GM18508 (cell line): ENCODE data around the gene LAMB3.

ENCODE experiments used
- ATAC-seq: cut with Tn5 transposase; IDR thresholded peaks from one replicate; pipeline ENCODE4 v1.9.1; 2021; ENCODE audit warnings: moderate number of reproducible peaks; ENCODE audit not compliant: insufficient read depth, unreplicated experiment

Gene LAMB3

DNA sequence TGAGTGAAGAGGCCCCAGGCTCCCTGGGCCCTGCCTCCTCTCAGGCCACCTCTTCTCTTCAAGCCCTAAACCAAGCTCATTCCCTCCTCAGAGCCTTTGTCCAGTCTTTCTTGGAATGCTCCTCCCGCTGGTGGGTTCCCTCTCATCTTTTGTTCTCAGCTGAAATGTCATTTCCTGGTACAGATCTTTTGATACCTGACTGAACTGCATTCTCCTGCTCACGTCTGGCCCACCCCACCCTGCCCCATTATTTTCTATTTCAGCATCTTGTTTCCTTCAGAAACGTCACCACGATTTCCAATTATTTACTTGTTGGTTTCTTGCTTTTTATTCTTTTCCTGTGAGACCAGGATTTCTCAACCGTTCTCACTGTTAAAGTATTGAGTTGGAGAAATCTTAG lies 16.4 kb downstream of the LAMB3 start:
- ATAC-seq, result no peak

DNA sequence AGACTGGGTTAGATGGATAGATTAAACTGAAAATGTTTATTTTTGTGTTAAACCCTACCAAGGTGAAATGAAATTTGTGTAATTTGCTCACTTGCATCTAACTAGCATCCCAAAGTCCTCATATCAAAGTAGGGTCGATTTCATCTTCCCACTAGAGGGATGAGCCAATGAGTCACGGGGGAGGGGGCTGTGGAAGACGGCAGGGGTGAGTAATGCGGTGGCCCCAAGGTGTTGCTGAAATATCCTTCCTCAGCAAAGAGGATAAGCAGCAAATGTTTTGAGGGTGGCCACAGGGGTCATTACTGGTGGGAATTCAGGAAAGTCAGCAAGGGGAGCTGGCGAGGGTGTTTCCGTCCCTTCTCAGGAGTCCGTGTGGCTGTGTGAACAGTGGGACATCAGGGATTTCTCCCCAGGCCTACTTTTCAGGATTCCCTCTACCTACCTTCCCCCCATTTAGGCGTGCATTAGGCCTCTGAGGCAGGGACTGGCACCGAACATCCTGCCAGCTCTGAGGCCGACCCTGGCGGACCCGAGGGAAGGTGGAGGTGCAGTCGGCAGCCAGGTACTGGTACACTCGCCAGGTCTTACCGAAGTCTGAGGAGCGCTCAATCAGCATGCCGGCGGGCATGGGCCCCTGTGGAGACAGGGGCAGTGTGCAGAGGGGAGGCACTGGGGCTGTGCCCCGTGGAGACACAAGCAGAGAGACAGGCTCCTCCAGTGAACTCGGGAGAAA lies 18.1 kb downstream of the LAMB3 start:
- ATAC-seq, result no peak

DNA sequence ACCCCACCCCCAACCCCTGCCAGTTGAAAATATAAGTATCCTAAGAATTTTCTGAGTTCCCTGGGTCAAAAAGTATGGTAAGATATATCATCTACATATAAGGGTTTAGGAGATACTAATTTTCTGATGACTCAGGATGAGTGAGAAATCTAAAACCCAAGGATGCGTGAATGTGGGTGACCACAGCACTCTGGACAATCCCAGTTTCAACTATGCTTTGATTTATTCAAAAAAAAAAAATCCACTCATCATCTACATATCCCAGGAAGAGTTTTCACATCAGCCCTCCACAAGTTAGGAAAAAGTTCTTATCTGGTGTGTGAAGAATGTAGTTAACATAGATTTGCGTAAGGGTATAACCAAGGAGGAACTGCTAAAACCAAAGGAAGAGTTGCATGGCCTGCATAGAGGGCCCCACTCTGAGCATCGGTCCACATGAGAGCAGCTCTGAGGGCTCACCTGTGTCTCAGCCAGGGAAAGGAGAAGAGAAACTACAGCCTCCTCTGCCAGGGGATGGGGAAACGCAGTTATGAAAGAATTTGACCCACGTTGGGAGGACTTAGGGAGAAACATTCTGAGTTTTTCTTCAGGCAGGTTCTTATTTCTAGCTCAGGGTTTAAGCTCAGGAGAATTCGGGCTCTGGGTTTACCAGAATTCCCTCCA lies 18.8 kb downstream of the LAMB3 start:
- ATAC-seq, result no peak

DNA sequence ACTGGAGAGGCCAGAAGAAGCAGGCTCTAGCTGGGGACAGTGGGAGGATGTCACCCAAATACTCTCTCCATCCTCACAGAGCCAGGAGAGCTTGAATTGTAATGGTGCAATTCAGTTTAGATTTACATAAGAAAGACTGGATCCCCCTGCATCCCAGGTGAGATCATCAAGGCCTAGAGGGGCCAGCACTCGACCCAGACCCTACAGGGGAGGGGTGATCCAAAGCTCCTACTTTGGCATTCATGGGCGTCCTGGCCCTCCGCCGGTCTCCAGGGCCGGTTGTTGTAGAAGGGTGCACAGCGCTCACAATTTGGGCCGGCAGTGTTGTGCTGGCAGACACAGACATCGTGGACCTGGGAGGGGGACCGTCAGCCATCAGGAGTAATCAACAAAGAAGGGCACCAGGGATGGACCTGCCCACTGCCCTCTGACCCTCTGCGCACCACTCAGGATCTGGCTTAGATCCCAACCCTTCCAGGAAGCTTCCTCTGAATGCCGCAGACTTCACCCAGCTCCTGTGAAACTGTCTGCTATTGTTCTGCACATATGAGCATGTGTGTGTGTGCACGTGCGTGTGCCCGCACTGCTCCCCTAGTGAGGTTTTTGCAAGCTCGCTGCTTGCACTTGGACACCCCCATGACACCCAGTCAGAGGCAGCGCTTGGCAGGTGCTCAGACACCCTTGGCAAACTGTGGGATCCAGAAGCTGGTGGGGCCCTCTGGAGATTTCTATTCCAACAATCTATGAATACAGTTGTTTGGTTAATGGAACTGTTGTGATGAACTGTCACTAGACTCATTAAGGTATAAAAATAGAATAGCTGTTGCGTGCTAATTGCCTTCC lies 21.6 kb downstream of the LAMB3 start:
- no peak for ATAC-seq

DNA sequence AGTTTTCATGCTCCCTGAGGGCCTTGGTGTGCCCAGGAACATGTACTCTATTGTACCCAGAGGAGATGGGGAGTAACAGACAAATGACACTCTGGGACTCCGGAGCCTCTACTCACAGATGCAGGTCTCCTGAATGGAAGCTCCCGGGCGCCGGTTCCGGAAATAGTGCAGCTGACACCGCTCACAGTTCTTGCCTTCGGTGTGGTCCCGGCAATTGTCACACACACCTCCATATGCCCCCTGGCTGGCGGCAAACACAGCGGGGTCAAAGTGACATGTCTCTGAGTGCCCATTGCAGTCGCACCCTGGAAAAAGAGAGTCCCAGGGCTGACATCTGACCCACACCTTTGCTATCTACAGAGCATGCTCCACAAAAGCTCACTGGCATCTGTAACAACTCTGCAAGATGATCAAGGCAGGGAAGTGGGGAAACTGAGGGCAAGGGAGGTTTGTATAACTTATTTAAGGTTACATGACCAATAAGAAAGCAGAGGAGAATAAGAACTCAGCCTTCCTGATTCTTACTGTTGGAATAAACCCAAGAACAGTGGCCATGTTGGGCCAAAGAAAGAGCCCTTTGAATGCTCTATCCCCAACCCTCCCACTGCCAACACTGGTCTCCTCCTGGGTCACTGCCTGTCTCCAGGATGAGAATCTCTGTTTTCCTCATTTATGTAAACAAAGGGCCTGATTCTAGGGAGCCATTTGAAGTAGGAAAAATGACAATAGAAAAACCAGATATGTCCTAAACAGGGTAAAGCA lies 22.4 kb downstream of the LAMB3 start:
- ATAC-seq, result no peak

DNA sequence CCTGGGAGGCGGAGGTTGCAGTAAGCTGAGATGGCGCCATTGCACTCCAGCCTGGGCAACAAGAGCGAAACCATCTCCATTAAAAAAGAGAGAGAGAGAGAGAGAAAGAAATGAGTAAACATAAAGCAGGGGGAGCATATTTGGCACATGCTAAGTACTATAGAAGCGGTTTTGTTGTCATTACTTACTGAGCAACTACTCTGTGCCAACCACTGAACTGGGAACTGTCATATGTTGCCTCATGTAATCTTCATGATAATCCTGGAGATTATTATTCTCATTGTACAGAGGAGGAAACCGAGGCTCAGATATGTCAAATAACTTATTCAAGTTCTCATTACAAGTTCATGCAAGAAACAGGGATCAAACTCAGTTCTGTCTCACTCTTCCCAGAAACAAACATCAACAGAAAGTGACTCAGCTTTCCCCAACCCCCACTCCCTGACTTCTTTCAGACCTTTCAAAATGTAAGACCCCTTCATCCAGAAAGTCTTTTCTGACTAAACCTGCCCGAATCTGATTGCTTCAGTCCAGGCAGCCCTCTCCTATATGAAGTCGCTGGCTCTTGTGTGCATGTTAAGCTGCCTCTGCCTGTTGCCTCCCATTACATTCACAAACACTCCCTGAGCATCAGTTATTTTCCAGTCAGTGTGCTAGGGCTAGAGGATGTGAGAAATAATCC lies 23.5 kb downstream of the LAMB3 start:
- ATAC-seq, result no peak

DNA sequence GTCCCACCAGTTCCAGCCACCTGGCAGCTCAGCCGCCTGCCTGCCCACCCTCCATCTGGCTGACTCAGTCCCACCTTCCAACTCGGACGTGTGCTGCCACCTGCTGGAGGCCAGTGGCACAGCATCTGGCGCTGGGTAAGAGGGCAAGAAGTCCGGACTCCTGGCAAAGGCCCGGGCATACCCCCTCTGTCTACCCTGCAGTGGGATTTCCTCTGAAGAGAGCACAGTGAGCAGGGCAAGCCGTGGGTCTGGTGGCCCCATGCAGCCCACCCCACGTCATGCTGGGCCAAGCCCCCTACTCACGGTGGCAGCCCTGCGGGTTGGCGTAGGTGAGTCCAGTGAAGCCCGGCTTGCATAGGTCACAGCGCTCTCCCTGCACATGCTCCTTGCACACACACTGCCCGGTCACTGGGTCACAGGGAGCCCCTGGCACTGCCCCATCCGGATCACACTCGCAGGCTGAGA lies 24.5 kb downstream of the LAMB3 start:
- peak; percentile 63 for ATAC-seq

DNA sequence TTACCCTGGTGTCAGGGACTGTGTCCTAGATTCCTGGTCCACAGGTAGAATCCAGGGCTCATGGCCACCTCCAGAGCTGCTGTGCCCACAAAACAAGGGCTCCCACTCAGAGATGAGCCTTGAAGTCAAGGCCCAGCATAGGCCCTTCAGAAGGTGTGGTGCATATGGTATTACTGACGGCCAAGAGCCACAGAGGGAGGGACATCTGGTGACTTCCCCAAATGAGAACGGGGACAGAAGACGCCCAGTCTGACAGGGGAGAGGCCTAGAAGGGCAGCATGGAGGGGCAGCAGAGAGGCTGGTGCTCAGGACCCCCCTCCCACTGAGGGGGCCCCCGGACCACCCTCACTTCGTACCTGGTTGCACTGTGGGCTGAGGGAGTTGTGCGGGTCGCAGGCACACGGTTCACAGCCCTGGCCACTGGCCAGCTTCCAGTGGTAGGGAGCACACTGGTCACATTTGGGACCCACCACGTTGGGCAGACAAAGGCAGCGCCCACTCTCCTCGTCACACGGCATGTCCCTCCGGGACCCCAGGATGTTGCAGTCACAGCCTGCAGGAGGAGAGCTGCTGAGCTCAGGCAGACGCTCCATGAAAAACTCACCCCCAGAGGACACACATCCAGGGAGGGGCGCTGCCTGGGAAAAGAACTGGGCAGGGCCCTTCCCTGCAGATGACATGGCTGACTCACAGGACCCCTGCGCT lies 25.0 kb downstream of the LAMB3 start:
- ATAC-seq, result no peak

DNA sequence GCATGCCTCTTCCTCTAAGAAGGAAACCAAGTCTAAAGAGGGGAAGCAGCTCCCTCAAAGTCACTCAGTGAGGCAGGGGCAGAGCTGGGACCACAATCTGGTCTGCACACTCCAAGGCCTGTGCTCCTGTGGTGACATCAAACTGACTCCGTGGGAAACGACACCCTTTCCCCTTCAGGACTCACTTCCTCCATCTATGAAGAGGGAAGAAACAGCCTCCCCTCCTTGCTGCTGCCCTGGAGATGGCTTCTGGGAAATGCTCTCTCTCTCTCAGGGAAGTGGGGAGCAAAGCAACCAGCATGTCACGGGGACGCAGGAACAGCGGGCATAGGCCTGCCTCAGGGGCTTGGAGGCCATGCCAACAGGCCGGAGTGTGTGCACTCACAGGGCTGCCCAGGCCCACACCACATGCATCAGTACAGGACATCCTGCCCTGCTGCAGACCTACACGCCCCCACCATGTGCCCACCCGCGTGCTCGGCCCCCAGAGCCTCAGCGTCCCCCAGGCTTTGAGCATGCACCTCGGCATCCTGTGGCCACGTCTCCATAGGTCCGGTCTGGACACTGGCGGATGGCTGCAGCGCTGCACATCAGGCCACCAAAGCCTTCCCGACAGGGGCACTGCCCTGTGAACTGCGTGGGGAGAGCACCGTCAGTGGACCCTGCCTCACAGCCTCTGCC lies 25.7 kb downstream of the LAMB3 start:
- ATAC-seq, result no peak

DNA sequence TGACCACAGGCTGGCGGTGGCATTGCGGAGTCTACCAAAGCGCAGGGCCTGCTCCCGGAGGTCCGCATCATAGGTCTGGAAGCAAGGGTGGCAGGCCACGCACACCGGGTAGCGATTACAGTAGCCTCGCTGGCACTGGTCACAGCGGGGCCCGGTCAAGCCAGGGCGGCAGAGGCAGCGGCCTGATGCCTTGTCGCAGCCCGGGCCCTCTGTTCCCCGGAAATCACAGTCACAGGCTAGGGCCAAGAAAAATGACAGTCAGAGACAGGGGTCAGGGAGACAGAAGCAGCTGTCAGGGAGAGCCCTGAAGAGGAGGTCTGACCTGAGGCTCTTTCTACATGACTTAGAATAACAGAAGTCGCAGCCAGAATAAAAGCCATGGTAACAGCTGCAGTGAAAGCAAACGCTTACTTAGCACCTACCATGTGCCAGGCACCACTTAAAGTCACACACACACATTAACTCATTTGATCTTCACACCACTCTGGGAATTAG lies 26.4 kb downstream of the LAMB3 start:
- no peak for ATAC-seq

DNA sequence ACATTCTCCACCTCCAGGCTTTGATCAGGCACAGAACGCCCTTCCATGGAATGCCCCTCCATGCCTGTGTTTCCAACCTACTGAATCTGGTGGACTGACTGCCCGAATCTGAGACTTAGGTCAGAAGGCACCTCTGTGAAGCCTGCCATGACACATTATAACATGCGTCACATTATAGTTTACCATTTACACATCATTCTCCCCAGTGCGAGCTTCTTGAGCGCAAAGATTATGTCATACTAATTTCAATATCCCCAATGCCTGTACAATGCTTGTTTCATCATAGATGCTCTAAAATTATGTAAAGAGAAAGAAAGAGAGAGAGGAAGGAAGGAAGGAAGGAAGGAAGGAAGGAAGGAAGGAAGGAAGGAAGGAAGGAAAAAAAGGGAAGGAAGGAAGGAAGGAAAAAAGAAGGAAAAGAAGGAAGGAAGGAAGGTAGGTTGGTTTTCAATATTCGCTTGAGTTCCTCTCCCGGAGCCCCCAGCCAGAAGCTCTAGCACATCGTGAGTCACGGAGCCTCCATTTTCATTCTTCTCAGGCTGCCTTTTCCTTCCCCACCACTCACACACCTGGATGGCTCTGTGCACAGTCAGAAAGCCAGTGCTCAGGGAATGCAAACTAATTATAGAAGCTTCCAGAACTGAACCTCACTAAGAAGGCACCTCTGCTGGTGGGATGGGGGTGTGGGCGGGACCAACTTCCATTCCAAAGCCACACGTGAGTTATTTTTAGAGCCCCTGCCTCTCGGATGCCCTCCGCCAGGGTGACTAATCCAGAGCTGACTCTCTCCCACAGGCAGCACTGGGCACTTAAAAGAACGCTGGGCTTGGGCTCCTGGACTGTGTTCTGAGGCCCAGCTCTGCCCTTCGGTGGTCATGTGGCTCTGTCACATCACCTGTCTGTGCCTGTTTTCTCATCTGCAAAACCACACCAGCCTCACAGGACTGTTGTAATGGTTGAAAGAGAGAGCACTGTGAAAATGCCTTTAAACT lies 27.4 kb downstream of the LAMB3 start:
- no peak for ATAC-seq

DNA sequence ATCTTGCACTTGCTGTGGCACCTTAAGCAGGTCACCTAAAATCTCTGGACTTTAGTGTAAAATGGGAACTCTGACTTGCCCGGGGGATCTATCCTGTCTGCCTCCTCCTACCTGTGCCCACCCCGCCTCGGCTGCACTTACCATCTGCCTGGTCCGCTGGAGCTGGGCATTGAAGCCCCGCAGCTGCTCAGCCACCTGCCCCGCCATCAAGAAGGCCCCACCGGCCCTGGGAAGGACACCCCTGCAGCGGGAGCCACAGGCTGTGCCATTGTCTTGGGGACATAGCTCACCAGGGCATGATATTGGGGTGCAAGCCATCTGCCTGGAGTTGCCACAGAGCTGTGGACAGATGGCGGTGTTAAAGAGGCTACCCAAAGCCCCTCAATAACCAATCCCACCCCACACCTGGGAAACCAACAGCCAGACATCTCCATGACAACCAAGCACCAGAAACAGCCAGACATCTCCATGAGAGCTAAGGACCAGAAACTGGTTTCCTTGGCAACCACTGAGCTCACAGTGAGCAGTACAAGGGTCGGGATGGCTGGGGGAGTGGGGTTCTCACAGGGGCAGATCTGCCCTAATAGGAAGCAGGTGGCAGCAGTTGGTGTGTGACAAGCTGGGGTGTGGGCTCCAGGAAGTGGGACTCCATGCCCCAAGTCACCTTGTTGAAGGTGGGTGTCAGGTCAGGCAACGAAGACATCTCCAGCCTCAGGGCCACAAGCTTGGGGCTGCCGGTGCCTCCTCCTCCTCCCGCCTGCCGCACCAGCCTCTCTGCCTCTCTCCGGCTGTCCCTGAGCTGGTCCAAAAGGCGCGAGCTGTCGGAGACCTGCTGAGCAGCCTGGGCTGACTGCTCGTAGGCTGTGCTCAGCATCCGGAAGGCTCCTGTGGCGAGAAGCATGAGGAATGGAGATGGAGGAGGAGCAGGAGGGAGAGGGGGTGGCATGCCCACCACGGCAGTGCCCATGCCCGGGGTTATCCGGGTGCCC lies 29.1 kb downstream of the LAMB3 start:
- ATAC-seq, result no peak

DNA sequence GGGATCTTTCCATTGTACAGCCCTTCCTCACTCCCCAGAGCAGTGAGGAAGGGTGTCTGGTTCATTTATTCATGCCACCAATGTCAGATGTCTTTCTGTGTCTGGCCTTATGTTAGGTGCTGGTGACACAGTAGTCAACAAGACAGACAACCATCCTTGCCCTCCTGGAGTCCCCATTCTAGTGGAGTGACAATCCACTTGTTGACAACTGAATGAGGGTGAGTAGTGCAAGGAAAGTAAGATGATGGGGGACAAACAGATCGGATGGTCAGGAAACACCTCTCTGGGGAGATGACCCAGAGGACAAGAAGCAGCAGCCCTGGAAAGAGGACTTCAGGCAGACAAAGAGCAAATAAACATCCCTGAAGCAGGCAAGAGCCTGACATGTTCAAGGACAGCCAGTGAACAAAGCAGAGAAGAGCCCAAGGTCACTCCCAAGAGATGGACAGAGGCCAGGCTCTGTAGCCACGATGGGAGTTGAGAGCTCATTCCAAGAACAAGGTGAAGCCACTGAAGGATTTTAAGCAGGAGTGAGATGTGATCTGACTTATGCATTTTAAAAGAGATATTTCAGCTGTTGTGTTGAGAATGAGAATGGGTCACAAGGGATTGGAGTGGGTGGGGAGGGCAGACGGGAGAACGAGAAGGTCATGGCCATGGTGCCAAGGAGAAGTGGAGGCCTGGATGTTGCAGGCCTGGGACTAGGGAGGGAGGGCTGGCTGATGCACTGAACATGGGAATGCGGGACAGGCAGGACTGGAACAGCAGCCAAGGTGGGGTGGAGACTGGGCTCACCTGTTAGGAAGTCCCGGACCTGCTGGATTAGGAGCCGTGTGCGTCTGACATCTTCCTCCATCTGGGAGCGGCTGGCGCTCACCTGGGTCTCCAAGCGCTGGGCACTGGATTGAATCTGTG lies 30.2 kb downstream of the LAMB3 start:
- ATAC-seq, result no peak

DNA sequence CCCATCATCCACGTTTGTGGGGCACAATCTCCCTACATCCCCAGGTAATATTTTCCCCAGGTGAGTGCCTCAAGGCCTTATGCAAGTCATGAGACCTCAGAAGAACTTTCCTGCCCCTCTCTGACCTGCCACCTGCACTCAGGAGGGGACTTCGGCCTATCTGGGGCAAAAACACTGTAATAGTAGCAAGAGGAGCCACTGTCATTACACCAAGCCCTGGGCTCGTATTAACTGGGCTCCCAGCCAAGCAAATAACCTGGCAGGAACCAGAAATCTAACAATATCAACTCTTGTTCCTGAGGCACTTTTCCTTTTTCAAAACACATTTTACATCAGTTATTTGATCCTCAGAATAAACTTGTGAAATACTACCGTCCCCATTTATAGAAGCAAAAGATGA lies 30.9 kb downstream of the LAMB3 start:
- no peak for ATAC-seq

DNA sequence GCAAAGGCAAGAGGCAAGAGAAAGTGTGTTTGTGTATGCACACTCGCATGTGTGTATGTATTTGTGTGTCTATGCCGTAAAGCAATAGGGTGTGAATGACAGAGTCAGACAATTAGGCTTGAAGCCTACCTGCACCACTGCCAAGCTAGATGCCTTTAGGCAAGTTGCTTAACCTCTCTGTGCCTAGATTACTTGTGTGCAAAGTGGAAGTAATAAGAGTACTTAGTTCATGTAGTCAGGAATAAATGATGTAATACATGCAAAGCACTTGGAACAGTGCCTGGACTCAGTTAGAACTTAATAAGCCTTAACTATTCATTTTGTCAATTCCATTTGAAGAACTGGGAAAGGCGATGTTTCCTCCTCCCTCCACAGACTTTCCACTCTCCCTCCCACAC lies 31.7 kb downstream of the LAMB3 start:
- no peak for ATAC-seq
